ENCODE results near the gene KDM3B. TPM values are rescaled to one million over a fixed set of nuclear protein-coding genes. Genes with fewer than 3 reads are reported as not detected.

KDM3B gene
- total and polyA plus RNA-seq, 12 donors, result 23.2 to 68.4 (median 49.4) TPM

DNA sequence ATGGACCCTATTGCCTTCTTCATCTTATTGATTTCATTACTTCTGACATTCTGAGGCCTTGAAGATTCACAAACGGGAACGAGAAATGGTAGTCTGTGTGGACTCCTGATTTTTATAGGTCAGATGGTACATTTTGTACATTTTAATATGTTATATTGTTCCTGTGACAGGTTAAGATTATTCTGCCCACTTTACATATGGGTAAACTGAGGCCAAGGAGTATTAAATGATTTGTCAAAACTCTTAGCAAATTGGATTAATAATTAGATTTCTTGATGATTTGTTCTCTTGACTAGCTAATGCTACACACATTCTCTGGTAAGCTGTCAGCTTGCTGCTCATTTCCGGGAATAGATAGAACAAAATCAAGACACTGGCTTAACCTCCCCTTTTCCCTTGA is 12.5 kb upstream of the KDM3B start:
- WGBS, 4 donors, result 78 to 89% (median 82%) methylated on average over 3 of the region's 3 CpGs
- peak overlapping the region in 1 of 5 donors; percentile 98 for H3K27ac ChIP-seq
- peak overlapping the region in 1 of 4 donors; percentile 95 for H3K4me3 ChIP-seq

DNA sequence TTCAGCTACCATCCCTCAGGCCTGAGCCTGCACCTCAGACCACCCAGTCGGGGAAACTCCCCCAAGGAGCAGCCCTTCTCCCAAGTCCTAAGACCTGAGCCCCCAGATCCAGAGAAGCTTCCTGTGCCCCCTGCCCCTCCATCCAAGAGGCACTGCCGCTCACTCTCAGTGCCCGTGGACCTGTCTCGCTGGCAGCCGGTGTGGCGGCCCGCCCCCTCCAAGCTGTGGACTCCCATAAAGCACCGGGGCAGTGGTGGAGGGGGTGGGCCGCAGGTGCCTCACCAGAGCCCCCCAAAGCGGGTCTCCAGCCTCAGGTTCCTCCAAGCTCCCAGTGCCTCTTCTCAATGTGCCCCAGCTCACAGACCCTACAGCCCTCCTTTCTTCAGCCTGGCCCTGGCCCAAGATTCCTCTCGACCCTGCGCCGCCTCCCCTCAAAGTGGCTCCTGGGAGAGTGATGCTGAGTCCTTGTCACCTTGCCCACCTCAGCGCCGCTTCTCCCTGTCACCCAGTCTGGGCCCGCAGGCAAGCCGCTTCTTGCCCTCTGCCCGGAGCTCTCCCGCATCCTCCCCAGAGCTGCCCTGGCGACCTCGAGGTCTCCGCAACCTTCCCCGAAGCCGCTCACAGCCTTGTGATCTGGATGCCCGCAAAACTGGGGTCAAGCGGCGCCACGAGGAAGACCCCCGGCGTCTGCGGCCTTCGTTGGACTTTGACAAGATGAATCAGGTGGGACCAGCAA is 7.4 kb upstream of the KDM3B start:
- H3K27me3 ChIP-seq, result no peaks in the 10 kb centered on the region
- no peak overlapping the region for H3K27ac ChIP-seq
- H3K9me3 ChIP-seq (replicated peaks in 1 of 3), result no peaks in the 10 kb centered on the region
- WGBS, 4 donors, result 95 to 96% (median 95%) methylated on average over 23 to 32 of the region's 32 CpGs
- TF ChIP-seq, protein P1, sequence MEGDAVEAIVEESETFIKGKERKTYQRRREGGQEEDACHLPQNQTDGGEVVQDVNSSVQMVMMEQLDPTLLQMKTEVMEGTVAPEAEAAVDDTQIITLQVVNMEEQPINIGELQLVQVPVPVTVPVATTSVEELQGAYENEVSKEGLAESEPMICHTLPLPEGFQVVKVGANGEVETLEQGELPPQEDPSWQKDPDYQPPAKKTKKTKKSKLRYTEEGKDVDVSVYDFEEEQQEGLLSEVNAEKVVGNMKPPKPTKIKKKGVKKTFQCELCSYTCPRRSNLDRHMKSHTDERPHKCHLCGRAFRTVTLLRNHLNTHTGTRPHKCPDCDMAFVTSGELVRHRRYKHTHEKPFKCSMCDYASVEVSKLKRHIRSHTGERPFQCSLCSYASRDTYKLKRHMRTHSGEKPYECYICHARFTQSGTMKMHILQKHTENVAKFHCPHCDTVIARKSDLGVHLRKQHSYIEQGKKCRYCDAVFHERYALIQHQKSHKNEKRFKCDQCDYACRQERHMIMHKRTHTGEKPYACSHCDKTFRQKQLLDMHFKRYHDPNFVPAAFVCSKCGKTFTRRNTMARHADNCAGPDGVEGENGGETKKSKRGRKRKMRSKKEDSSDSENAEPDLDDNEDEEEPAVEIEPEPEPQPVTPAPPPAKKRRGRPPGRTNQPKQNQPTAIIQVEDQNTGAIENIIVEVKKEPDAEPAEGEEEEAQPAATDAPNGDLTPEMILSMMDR (IDR thresholded peaks at IDR 0.05), result no peak
- no peak for TF ChIP-seq POLR2A (IDR thresholded peaks at IDR 0.05)
- H3K36me3 ChIP-seq (replicated peaks in 1 of 2), result peaks cover 0 to 82% of the 10 kb centered on the region in 2 donors
- peaks cover 2 to 18% of the 10 kb centered on the region in 2 donors for H3K4me1 ChIP-seq (replicated peaks in 1 of 2)
- H3K4me3 ChIP-seq, result no peak overlapping the region
- peak in 1 of 7 donors; percentile 49 for DNase-seq
- intact Hi-C loops (cut with DNase I), result no loop called here

More for the DNA sequence above, 12.5 kb upstream of the KDM3B start:
- Histone ChIP-seq H3K36me3 (replicated peaks in 1 of 2) (peaks cover 0 to 39% of the 10 kb centered on the region in 2 donors), H3K4me1 (replicated peaks in 1 of 2) (peaks cover 20 to 28% of the 10 kb centered on the region in 2 donors), H3K9me3 (replicated peaks in 1 of 3) (no peaks in the 10 kb centered on the region), H3K27me3 (no peaks in the 10 kb centered on the region)
- intact Hi-C loops (cut with DNase I), result no loop called here
- TF ChIP-seq POLR2A (IDR thresholded peaks at IDR 0.05), result no peak
- TF ChIP-seq, protein P1 (IDR thresholded peaks at IDR 0.05), result no peak
- no peak for DNase-seq

DNA sequence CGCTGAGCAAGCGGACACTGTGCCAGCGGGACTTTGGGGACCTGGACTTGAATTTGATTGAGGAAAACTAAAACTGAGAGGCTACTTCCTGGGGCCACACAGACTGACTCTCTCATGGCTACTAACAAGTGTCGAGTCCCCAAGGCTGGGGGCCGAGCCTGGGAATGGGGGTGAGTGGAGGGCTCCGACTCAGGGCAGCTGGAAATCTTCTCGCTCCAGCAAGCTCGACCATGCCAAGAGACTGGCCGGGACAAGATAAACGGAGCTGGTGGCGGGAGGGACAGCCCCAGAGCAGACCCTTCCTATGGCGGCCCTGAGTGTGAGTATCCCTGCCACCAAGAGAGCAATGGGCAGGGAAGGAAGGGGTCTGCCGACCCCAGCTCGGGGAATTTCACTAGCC is 5.6 kb upstream of the KDM3B start:
- Histone ChIP-seq H3K4me1 (replicated peaks in 1 of 2) (no peaks in the 10 kb centered on the region), H3K36me3 (replicated peaks in 1 of 2) (peaks cover 0 to 72% of the 10 kb centered on the region in 2 donors), H3K27me3 (no peaks in the 10 kb centered on the region), H3K27ac (no peak overlapping the region), H3K4me3 (no peak overlapping the region), H3K9me3 (replicated peaks in 1 of 3) (no peaks in the 10 kb centered on the region)
- no peak for TF ChIP-seq POLR2A (IDR thresholded peaks at IDR 0.05)
- TF ChIP-seq, protein P1 (IDR thresholded peaks at IDR 0.05), result no peak
- intact Hi-C loops (cut with DNase I), result no loop called here
- DNase-seq, result no peak
- WGBS, 4 donors, result 88 to 97% (median 93%) methylated on average over 14 of the region's 14 CpGs

DNA sequence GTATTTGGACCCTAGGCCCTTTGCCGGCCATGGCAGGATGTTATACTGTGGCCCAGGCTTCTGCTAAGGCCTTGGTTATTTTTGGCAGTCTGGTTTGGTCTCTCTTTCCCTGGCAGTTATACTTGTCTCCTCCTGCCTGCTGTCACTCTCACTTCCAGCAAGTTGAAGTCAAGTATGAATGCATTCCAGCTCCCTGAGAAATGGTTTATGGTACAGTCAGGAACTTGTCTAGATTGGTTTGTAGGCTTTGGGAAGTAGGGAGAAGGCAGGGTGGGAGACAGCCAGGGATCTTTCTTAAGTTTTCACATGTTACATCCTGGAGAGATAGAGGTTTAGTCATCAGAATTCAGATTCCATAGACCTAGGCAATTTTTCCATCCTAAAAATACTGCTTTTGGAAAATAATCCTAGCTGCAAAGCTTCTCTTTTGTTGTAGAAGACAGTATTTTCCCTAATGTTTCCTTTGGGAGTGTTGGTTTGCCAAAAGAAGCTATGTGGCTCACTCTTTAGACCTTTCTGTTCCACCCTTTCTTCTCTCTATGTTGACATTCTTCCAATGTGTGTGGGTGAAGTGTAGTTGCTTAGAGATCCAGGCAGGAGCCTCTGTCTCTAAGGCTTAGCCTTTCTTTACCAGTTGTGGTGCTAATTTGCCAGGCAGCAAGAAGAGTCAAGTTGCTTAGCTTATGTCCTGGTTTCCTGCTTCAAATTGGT is 2.5 kb upstream of the KDM3B start:
- intact Hi-C loops (cut with DNase I), result no loop called here
- DNase-seq, result no peak
- TF ChIP-seq, protein P1 (IDR thresholded peaks at IDR 0.05), result no peak
- no peak for TF ChIP-seq POLR2A (IDR thresholded peaks at IDR 0.05)
- Histone ChIP-seq H3K27me3 (no peaks in the 10 kb centered on the region), H3K9me3 (replicated peaks in 1 of 3) (no peaks in the 10 kb centered on the region), H3K27ac (no peak overlapping the region), H3K4me3 (no peak overlapping the region), H3K36me3 (replicated peaks in 1 of 2) (peaks cover 0 to 43% of the 10 kb centered on the region in 2 donors), H3K4me1 (replicated peaks in 1 of 2) (peaks cover 13 to 14% of the 10 kb centered on the region in 2 donors)
- 60 to 93% (median 86%) methylated on average over 1 of the region's 1 CpG for WGBS, 4 donors

Data from adrenal gland (tissue), 12 donors.